Glutamatergic neuron (in vitro differentiated cells): ENCODE data around the gene CALML4. TPM values are rescaled to one million over a fixed set of nuclear protein-coding genes. Genes with fewer than 3 reads are reported as not detected.
A peak's percentile ranks its signal among the peaks of the same experiment; 100 is the strongest.
"Not testable (repeated sequence)": the region's sequence is repeated elsewhere in the genome, so short reads cannot be mapped to it uniquely, and the experiment has no call there.

ENCODE experiments used
- DNase-seq: peaks from one replicate; pipeline ENCODE4 v3.0.0; 2022
- H3K27ac Mint-ChIP-seq: one replicate; pipeline ENCODE4 v1.8.0; 2020; ENCODE audit warnings: mild to moderate bottlenecking, mixed read lengths, inconsistent platforms; ENCODE audit not compliant: unreplicated experiment
- H3K27me3 Mint-ChIP-seq: one replicate; pipeline ENCODE4 v1.8.0; 2020; ENCODE audit warnings: mild to moderate bottlenecking, moderate library complexity, mixed read lengths, inconsistent platforms; ENCODE audit not compliant: unreplicated experiment
- H3K36me3 Mint-ChIP-seq: one replicate; pipeline ENCODE4 v1.8.0; 2020; ENCODE audit warnings: mild to moderate bottlenecking, mixed read lengths, inconsistent platforms; ENCODE audit not compliant: unreplicated experiment
- H3K4me1 Mint-ChIP-seq: one replicate; pipeline ENCODE4 v1.8.0; 2020; ENCODE audit warnings: mild to moderate bottlenecking, low read depth, mixed read lengths, inconsistent platforms; ENCODE audit not compliant: unreplicated experiment
- H3K4me3 Mint-ChIP-seq: one replicate; pipeline ENCODE4 v1.8.0; 2020; ENCODE audit warnings: mild to moderate bottlenecking, mixed read lengths, inconsistent platforms; ENCODE audit not compliant: unreplicated experiment
- H3K9me3 Mint-ChIP-seq: one replicate; pipeline ENCODE4 v1.8.0; 2020; ENCODE audit warnings: mild to moderate bottlenecking, moderate library complexity, mixed read lengths, inconsistent platforms; ENCODE audit not compliant: unreplicated experiment
- total RNA-seq: library from RNA; stranded (reverse); fragmentation: NEBNext Ultra II Directional; extraction: Animal tissue kit (Norgen Biotek cat#: 25700); gene quantifications from one replicate; pipeline ENCODE4 v1.2.1, GENCODE V29; 2021; ENCODE audit not compliant: unreplicated experiment
- TF ChIP-seq, protein P1 (sequence below): fragments of 200-600 bp; sonication (generic); IDR thresholded peaks from one replicate; pipeline ENCODE4 v1.5.0; 2021; ENCODE audit not compliant: partially characterized antibody, unreplicated experiment

CALML4 gene
- total RNA-seq, 1 donor from 2014 or later: 4.1 TPM

- Mint-ChIP-seq H3K4me3 (no peak overlapping the region), H3K9me3 (no peaks in the 10 kb centered on the region), H3K36me3 (peaks cover 4% of the 10 kb centered on the region), H3K27ac (no peak overlapping the region), H3K4me1 (no peaks in the 10 kb centered on the region), H3K27me3 (no peaks in the 10 kb centered on the region)
- no peak for DNase-seq
- TF ChIP-seq, protein P1, sequence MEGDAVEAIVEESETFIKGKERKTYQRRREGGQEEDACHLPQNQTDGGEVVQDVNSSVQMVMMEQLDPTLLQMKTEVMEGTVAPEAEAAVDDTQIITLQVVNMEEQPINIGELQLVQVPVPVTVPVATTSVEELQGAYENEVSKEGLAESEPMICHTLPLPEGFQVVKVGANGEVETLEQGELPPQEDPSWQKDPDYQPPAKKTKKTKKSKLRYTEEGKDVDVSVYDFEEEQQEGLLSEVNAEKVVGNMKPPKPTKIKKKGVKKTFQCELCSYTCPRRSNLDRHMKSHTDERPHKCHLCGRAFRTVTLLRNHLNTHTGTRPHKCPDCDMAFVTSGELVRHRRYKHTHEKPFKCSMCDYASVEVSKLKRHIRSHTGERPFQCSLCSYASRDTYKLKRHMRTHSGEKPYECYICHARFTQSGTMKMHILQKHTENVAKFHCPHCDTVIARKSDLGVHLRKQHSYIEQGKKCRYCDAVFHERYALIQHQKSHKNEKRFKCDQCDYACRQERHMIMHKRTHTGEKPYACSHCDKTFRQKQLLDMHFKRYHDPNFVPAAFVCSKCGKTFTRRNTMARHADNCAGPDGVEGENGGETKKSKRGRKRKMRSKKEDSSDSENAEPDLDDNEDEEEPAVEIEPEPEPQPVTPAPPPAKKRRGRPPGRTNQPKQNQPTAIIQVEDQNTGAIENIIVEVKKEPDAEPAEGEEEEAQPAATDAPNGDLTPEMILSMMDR: no peak
These were observed 9.7 kb upstream of the CALML4 start for GRCh38 chr15:68214838-68215254.

- peaks cover 2% of the 10 kb centered on the region for H3K4me1 Mint-ChIP-seq
- H3K36me3 Mint-ChIP-seq: peaks cover 4% of the 10 kb centered on the region
- no peaks in the 10 kb centered on the region for H3K9me3 Mint-ChIP-seq
- DNase-seq: no peak
- H3K27me3 Mint-ChIP-seq: peaks cover 2% of the 10 kb centered on the region
- H3K27ac Mint-ChIP-seq: no peak overlapping the region
- TF ChIP-seq, protein P1: no peak
- no peak overlapping the region for H3K4me3 Mint-ChIP-seq
These were observed 9.1 kb upstream of the CALML4 start for GRCh38 chr15:68213991-68214837.

- not testable (repeated sequence) for H3K4me3 Mint-ChIP-seq, H3K27ac Mint-ChIP-seq, H3K4me1 Mint-ChIP-seq, DNase-seq, H3K27me3 Mint-ChIP-seq, H3K36me3 Mint-ChIP-seq, H3K9me3 Mint-ChIP-seq
These were observed 8.3 kb upstream of the CALML4 start for GRCh38 chr15:68213491-68213845.

DNA sequence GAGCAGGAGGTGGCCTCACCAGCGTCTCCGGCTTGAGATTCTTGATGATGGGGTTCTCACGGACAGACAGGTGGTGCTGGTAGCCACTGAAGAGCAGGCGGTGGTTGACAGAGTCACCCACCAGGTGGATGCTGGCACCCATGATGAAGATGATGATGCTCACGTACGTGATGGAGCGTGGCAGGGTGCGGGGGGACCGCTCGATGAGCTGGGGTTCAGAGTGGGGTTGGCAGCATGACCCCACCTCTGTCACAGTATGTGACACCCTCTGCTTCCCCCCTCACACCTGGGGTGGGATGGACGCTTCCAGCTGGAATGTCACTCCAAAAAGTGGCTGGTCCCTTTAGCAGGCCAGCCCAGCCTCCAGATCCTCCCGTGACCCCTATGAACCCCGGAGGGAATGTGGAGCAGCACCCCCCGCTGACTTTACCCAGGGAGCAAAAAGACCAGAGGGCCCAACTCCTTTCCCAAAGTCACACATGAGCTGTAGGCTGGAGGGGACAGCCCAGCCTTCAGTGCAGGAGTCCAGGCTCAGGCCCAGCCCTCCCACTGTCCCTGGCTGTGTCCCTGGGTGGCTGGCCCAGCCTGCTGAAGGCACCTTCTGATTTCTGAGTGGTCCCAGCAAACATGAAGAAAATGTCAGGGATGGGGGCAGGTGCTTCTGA lies 6.7 kb upstream of the CALML4 start:
- TF ChIP-seq, protein P1: no peak
- peaks cover 2% of the 10 kb centered on the region for H3K4me1 Mint-ChIP-seq
- H3K27me3 Mint-ChIP-seq: peaks cover 4% of the 10 kb centered on the region
- no peak overlapping the region for H3K27ac Mint-ChIP-seq
- H3K9me3 Mint-ChIP-seq: no peaks in the 10 kb centered on the region
- H3K4me3 Mint-ChIP-seq: no peak overlapping the region
- no peak for DNase-seq
- H3K36me3 Mint-ChIP-seq: no peaks in the 10 kb centered on the region

DNA sequence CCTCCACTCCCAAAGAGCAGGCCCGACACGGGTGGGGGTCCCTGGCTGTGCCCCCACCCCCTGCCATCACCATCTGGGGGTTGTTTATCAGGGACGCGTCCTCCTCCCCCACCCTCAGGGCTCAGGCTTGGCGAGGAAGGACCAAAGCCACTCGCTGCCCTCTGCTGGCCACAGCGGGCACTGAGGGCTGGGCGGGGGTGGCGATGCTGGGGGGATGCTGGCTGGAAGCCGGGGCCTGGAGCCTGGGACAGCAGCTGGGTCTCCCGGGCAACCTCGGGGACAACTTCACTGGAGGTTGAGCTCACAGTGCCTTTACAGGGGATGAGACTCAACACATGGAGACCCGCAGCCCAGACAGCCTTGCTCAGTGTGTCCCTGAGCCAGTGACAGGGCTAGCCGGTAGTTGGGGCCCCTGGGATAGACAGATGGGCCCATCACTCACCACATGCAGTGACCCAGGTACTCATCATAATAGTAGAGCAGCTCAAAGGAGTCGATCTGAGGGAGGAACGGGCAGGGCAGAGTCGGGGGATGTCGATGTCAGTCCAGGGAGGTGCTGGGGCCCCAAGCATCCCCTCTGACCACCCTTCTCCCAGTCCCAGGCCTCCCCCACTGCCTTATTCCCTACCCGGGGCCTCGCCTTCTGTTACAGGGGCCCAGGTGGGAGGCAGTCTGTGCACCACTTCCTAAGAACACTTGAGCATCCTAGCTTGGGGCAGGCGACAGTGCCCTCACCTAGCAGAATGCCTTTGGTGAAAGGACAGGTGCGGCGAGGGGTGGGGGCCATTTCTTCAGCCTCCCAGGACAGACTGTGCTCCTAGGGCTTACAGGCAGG lies 5.9 kb upstream of the CALML4 start:
- peaks cover 4% of the 10 kb centered on the region for H3K27me3 Mint-ChIP-seq
- no peaks in the 10 kb centered on the region for H3K9me3 Mint-ChIP-seq
- H3K27ac Mint-ChIP-seq: no peak overlapping the region
- H3K4me1 Mint-ChIP-seq: peaks cover 2% of the 10 kb centered on the region
- DNase-seq: peak; percentile 92
- TF ChIP-seq, protein P1: peak; percentile 91
- H3K36me3 Mint-ChIP-seq: no peaks in the 10 kb centered on the region
- no peak overlapping the region for H3K4me3 Mint-ChIP-seq
